Heart right ventricle (tissue), 16 donors: Measurements from ENCODE around the gene SEMA3D. TPM values are rescaled to one million over a fixed set of nuclear protein-coding genes. Genes with fewer than 3 reads are reported as not detected.

Source experiments
- ATAC-seq, 8 donors: fragments of 200-7000 bp; cut with Tn5 transposase; one replicate each; pipeline ENCODE4 v1.9.1; 2020; ENCODE audit warnings: mild to moderate bottlenecking in 8 of 8, moderate library complexity in 8 of 8, moderate number of reproducible peaks in 1 of 8
- DNase-seq, 2 donors: peaks; one replicate each; pipeline ENCODE4 v3.0.0-alpha.2; 2020
- H3K27ac ChIP-seq, 10 donors: fragments of 200-600 bp; sonication (generic) in 2 of 10; one replicate each; pipeline versions ENCODE4 v1.5.0 to v1.8.0; 2020 to 2022; ENCODE audit warnings: mild to moderate bottlenecking in 3 of 10
- H3K27me3 ChIP-seq, 7 donors: fragments of 200-600 bp; one replicate each; pipeline ENCODE4 v1.8.0; 2021 to 2022; ENCODE audit warnings: mild to moderate bottlenecking in 2 of 7
- H3K36me3 ChIP-seq, 9 donors: fragments of 200-600 bp; sonication (generic) in 1 of 9; one replicate each; pipeline versions ENCODE4 v1.5.0 to v1.8.0; 2020 to 2022; ENCODE audit warnings: mild to moderate bottlenecking in 2 of 9
- H3K4me1 ChIP-seq, 9 donors: fragments of 200-600 bp; sonication (generic) in 1 of 9; one replicate each; pipeline versions ENCODE4 v1.5.0 to v1.8.0; 2020 to 2022; ENCODE audit warnings: mild to moderate bottlenecking in 4 of 9
- H3K4me3 ChIP-seq, 10 donors: fragments of 200-600 bp; sonication (generic) in 2 of 10; one replicate each; pipeline versions ENCODE4 v1.5.0 to v1.8.0; 2020 to 2022; ENCODE audit warnings: mild to moderate bottlenecking in 7 of 10, moderate library complexity in 2 of 10
- H3K9me3 ChIP-seq, 11 donors: fragments of 200-600 bp in 10 of 11; sonication (generic) in 2 of 11; one replicate each; pipeline versions ENCODE4 v1.5.0 to v1.8.0; 2013 to 2022; ENCODE audit warnings: mild to moderate bottlenecking in 2 of 11, control low read depth in 1 of 11, moderate library complexity in 1 of 11
- CTCF ChIP-seq, 9 donors: fragments of 200-600 bp; sonication (generic) in 2 of 9; IDR thresholded peaks; one replicate each; pipeline versions ENCODE4 v1.5.0 to v1.8.0; 2021 to 2022; ENCODE audit warnings: antibody characterized with exemption in 9 of 9, mild to moderate bottlenecking in 5 of 9, moderate library complexity in 1 of 9
- WGBS, 2 donors: extraction: QIAGEN DNeasy Blood & Tissue Kit; methylation state at CpG; one replicate each; pipeline ENCODE4 v1.1.7; 2013; ENCODE audit warnings: inconsistent platforms in 1 of 2; 5-methylcytosine and 5-hydroxymethylcytosine counted together
- intact Hi-C, 10 donors: fragments of 100-400 bp; cut with DNase I; formaldehyde crosslinking; loops; one replicate each; pipeline versions ENCODE4 v1.11.1 to v1.14.2; 2022
- polyA plus RNA-seq, 2 donors: library from polyadenylated mRNA; stranded (reverse); fragments of 200-250 nt; gene quantifications; one replicate each; pipeline ENCODE4 v1.2.3, GENCODE V29; 2013
- total RNA-seq, 10 donors: library from RNA; stranded (reverse); fragmentation: NEBNext Ultra II Directional in 3 of 10; extraction: Animal tissue kit (Norgen Biotek cat#: 25700) in 3 of 10; gene quantifications; one replicate each; pipeline versions ENCODE4 v1.2.1 to v1.2.4, GENCODE V29; 2021 to 2023
- donor health status: Arrhythmogenic right ventricular cardiomyopathy.
- donor health status: ischemic (EF 13 %, LVEDD 7.1; RV severe dilation, severe dysfunction).
- donor health status: healthy with polysubstance abuse.
- donor health status: DM: no; HTN: yes; CAD: no.
- donor health status: DM: no; HTN: no; CAD: no.
- donor health status: ischemic (EF 25% LVEDD 6.9; RV normal size, moderate dysfunction).
- donor health status: ischemic (EF 25% LVEDD 5.7; RV mildly dilated, moderate dysfunction).
- donor health status: healthy.
- donor health status: DM: yes; HTN: yes; CAD: no.
- donor health status: Ischemic cardiomyopathy.
- donor health status: ischemic (EF 35%, LVEDD 5.7; RV mildly dilated, moderate dysfunction).
- donor health status: nonischemic (EF 11% LVEDD 7.7; RV severe dilation, severe dysfunction).
- donor health status: DM: yes; HTN: yes; CAD: no.
- donor health status: PGD.
- donor health status: ischemic (EF 29% LVEDD 5.4; RV normal size, mild dysfunction).
- donor health status: nonischemic (EF 23%, LVEDD 6.1; RV moderate dilation, normal function).

The SEMA3D gene
- total and polyA plus RNA-seq, 12 donors: 0.10 to 3.5 (median 0.86) TPM

GRCh38 chr7:84946549-84946948 is 240.3 kb downstream of the SEMA3D start:
- Histone ChIP-seq H3K4me1 (no peaks in the 10 kb centered on the region), H3K27ac (no peak overlapping the region), H3K9me3 (no peaks in the 10 kb centered on the region), H3K27me3 (no peaks in the 10 kb centered on the region), H3K36me3 (no peaks in the 10 kb centered on the region), H3K4me3 (no peak overlapping the region)
- WGBS, 2 donors: 85 to 93% methylated on average over 1 of the region's 1 CpG
- DNase-seq (no peak), ATAC-seq (no peak)
- intact Hi-C loops: no loop called here
- TF ChIP-seq CTCF (IDR thresholded peaks at IDR 0.05): no peak
